Stimulated activated memory B cell treated with anti-CD40 and anti-IgM and Interleukin-4, amounts not matched to agents 10 μg/mL and 1 μg/mL and 100 μg/mL, for 72 hours (primary cell): ENCODE results near the gene JMJD1C.

Experiments
- ATAC-seq: fragments of 150-1000 bp; cut with Tn5 transposase; 2 replicates; pipeline ENCODE4 v1.10.0; 2021
- H3K27ac Mint-ChIP-seq: one replicate; pipeline ENCODE4 v1.8.0; 2022; ENCODE audit warnings: mild to moderate bottlenecking, mixed read lengths
- H3K27me3 Mint-ChIP-seq: one replicate; pipeline ENCODE4 v1.8.0; 2022; ENCODE audit warnings: mixed read lengths
- H3K36me3 Mint-ChIP-seq: one replicate; pipeline ENCODE4 v1.8.0; 2022; ENCODE audit warnings: mixed read lengths
- H3K4me1 Mint-ChIP-seq: one replicate; pipeline ENCODE4 v1.8.0; 2022; ENCODE audit warnings: mixed read lengths
- H3K4me3 Mint-ChIP-seq: one replicate; pipeline ENCODE4 v1.8.0; 2022; ENCODE audit warnings: mild to moderate bottlenecking, moderate library complexity, mixed read lengths
- H3K9me3 Mint-ChIP-seq: one replicate; pipeline ENCODE4 v1.8.0; 2022; ENCODE audit warnings: mixed read lengths

The JMJD1C gene

DNA sequence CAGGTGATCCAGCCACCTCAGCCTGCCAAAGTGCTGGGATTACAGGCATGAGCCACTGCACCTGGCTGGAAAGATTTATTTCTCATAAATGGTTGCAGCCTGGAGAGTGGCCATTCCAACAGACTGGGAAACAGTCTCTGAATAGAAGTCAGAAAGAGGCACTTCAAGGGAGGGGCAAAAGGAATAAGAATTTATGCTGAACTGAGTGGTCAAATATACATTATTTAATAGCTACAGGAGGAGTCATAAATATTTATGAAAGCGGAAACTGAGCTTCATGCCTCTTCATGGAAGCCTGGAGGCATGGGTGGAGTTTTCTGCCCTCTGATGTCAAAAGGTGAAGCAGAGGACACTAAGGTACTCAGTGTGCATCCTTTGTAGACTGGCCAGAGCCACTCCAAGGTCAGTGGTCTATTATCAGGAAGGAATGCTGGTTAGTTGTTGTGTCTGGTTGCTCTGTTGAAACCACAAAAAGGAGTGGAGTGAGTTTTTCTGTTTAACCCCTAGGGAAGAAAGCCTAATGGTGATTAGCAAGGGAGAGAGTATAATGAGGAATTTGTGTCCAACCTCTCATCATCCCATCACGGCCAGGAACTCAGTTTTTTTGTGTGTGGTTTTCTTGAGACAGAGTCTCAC is 341.9 kb downstream of the JMJD1C start:
- no peak overlapping the region for H3K4me3 Mint-ChIP-seq
- H3K27me3 Mint-ChIP-seq: no peaks in the 10 kb centered on the region
- no peak for ATAC-seq
- H3K36me3 Mint-ChIP-seq: no peaks in the 10 kb centered on the region
- H3K4me1 Mint-ChIP-seq: no peaks in the 10 kb centered on the region
- no peak overlapping the region for H3K27ac Mint-ChIP-seq
- peaks cover 2% of the 10 kb centered on the region for H3K9me3 Mint-ChIP-seq

DNA sequence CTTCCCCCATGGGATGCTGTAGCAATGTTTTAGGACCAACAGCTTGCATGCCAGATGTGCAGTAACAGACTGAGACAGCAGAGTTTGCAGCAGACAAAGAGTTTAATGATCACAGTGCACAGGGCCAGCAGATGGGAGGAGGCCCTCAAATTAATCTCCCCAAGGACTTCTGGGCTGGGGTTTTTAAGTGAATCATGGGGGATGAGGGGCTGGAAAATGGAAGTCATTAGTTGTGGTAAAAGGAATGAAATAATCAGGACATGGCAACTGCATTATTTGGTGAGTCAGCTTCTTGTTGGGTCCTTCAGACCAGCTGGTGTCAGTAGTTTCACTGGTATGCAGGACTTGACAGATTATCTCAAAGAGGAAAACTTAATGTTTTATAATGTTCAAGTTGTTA is 345.2 kb downstream of the JMJD1C start:
- ATAC-seq: no peak

DNA sequence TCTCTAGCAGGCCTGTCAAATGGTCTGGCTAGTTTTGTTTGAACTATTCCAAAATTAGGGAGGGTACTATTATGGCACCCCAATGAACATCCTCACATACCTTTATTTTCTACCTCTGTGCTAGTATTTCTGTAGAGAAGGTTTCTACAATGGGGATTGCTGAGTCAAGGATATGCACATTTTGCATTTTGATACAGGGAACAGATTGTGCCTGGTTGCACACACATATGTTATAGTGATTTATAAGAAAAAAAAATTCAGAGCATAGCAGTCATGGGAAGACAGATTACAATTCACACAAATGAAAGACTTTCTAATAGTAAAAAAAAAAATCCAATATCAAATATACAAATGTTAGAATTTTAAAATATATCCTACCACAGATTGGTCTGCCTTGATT is 346.7 kb downstream of the JMJD1C start:
- H3K27me3 Mint-ChIP-seq: no peaks in the 10 kb centered on the region
- H3K27ac Mint-ChIP-seq: no peak overlapping the region
- no peaks in the 10 kb centered on the region for H3K36me3 Mint-ChIP-seq
- no peak overlapping the region for H3K4me3 Mint-ChIP-seq
- no peaks in the 10 kb centered on the region for H3K9me3 Mint-ChIP-seq
- H3K4me1 Mint-ChIP-seq: no peaks in the 10 kb centered on the region
- no peak for ATAC-seq

More for the DNA sequence above, 345.2 kb downstream of the JMJD1C start:
- no peaks in the 10 kb centered on the region for H3K4me1 Mint-ChIP-seq
- H3K27me3 Mint-ChIP-seq: no peaks in the 10 kb centered on the region
- no peaks in the 10 kb centered on the region for H3K9me3 Mint-ChIP-seq
- H3K27ac Mint-ChIP-seq: no peak overlapping the region
- H3K36me3 Mint-ChIP-seq: no peaks in the 10 kb centered on the region
- no peak overlapping the region for H3K4me3 Mint-ChIP-seq
